Measurements from ENCODE around the gene REPS2.

The REPS2 gene

DNA sequence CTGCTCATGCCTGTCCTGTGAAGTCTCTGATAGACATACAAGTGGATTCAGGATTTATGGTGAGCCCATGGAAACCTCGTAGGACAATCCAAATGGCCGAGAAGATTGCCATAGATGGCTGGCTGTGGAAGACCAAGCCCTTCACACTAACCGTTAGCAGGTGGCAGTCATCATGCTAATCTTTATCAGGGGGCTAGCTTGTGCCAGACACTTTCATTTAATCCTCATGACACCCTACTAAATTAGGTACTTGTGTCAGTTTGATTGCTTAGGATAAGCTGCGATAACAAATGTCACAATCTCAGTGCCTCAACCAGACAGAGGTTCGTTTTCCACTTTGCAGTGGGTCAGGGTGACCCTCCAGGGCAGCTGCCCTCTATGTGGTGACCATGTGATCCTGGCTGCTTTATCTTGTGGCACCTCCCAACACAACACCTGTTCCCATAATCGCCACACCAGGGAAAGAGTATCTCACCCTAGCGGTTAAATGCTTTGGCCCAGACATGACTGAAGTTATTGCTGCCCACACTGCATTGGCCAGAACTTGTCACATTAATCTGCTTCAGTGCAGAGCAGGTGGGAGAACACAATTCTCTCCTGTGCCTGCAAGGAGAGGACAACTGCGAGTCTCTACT lies 60.8 kb downstream of the REPS2 start:
- DNase-seq, result no peak

GRCh38 chrX:17009856-17010625 lies 63.6 kb downstream of the REPS2 start:
- DNase-seq, result no peak

DNA sequence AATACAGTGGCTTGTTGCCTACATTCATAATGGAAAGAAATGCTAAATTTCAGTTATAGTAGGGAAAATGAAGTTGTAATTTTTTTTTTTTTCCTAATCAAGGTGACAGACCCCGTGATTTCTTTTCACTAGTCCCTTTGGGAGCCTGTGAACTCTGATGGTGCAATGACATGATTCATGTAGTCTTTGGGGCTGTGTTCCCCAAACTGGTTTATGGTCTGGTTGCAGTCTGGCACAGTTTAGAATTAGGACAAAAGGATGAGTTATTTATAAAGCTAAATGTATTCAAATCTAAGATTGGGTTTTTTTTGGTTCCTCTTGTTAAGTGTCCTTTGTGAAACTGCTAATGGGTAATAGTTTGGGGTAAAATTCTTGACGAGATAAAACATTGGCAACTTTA lies 66.0 kb downstream of the REPS2 start:
- no peak for DNase-seq

GRCh38 chrX:17014216-17014615 lies 67.8 kb downstream of the REPS2 start:
- DNase-seq, result no peak

DNA sequence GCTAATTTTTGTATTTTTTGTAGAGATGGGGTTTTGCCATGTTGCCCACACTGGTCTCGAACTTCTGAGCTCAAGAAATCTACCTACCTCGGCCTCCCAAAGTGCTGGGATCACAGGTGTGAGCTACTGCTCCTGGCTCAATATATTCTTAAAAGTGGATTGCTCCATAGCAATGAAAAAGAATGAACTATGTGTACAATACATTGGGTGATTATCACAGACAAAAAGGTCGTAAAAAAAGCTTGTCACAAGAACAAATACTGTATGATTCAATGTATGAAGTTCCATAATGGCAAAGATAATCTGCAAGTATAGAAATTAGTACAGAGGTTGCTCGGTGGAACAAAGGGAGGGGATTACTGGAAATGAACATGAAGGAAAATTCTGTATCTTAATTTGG lies 70.7 kb downstream of the REPS2 start:
- DNase-seq, result no peak

- DNase-seq, result no peak
Measured at GRCh38 chrX:17020356-17020755, 73.9 kb downstream of the REPS2 start.

DNA sequence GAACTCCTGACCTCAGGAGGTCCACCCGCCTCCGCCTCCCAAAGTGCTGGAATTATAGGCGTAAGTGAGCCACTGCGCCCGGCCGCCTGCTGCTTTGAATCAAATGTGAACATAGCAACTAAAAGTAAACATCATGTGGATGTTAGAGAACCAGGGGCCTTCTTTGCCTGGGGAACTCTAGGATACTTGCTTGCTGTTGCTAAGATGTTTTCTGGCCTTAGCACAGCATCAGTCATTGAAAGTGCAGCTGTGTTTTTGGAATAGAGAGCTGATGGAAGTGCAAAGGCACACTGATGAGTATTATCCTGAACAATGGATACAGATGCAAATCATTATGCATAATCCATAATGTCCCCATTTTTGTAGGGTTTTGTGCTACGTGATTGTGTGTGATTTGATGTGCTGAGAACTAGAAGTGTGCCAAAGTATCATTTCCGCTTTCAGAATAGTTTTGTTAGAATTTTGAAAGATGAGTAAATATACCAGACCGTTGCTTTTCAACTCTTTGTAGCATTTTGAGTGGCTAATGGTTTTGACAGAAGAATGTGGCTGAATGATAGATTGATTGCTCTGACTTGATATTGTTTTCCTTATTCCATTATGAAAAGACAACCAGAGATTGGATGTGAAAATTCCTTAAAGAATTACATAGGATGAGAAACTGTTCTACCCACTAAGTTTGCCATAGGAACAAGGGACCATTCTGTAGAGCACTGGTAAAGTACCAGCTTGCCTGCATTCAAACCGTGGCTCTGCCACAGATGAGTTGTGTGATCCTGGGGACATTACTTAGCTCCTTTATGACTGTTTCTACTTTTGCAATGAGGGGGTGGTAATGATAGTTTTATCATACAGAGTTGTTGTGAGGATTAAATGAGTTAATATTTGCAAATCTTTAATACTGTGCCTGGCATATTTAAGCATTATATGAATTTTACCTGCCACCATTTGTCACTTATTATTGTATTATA lies 74.7 kb downstream of the REPS2 start:
- no peak for DNase-seq

DNA sequence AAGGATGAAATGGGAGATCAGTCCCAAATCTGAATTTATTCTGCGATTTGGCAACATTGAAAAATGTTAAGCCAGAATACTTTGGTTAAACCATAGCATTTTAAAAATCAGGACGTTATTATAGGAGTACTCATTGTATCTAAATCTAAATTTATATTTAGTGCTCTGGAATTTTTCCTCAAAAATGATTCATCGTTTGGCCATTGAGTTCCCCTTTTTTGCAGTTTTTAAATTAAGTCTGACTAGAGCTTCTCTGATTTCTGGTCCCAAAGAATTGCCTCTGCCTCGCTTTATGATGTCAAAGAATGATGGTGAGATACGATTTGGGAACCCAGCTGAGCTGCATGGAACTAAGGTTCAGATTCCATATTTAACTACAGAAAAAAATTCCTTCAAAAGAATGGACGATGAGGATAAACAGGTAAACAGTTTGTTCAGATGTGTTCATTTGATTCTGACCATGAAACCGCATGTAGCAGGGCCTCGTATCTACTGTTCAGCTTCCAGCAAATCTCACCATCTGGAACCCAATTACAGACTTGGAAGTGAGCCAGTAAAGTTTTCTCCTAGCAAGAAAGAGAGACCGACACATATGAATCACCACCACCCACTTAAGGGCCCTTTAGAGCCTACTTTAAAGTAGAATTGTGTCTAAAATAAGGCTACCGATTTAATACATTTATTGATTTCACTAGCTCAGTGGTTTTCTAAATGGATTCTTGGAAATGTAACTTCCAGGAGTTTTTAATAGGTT lies 75.6 kb downstream of the REPS2 start:
- no peak for DNase-seq

DNA sequence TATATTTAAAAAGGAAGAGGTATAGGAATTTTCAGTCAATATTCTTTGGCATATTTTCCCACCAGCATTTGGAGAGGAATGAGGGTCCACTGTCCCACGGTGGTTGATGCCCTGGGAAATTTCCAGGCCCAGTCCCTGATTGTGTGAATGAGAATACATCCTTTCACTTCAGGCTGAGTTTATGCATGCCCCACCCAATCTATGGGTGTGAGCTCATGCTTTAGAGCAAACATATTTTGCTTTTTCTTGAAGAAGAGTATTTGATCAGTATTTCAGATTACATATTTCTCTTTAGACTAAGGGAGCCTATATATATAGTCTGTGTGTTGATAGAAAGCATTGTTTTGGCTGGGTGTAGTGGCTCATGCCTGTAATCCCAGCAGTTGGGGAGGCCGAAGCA lies 77.2 kb downstream of the REPS2 start:
- no peak for DNase-seq

GRCh38 chrX:17024886-17025285 lies 78.4 kb downstream of the REPS2 start:
- DNase-seq, result no peak

DNA sequence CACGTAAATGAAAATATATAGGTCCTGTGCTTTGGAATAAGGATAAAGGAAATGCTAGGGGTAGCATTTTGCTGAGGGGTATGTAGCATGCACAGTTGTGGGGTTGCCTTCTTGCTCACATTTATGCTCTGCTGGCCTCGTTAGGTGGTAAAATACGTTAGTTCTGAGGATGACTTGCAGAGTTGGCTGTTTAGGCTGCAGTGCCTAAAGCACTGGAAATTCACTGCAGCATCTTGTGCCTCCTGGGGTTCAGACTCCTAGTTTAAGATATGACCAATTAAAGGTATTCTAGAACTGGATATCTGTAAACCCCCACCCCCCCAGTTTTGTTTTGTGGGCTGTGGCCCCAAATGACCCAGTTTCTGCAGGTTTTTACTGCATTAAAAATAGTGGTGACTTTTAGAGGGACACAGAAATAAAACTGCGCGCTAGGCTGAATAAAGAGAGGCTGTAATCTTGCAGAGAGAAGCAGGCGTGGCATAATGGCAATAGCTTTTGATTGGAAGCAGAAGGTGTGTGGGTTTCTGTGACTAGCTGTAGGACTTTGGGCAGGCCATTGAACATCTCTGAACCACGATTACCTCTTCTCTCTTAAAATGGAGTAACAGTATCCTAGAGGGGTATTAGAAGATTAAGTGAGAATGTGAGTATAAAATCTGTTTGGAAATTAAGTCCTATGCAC lies 79.3 kb downstream of the REPS2 start:
- DNase-seq, result no peak

- DNase-seq, result no peak
Measured at GRCh38 chrX:17027931-17028330, 81.5 kb downstream of the REPS2 start.

- no peak for DNase-seq
Measured at GRCh38 chrX:17028356-17028755, 81.9 kb downstream of the REPS2 start.

DNA sequence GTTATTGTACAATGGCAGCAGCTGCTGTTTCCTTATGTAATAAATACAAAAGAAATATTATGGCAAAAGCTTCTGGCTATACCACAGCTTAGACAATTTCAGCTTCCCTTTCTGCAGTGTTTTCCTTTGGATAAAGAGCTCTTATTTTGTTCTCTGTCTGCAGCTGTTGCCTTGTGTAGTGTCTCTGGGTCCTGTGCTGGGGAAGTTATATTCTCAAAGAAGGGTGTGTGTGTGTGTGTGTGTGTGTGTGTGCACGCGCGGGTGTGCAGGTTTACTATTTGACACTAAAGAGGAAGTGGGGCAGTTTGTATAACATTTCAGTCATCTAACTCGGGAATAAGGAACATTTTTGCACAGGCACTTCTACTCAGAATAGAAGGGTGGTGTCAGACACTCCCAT lies 83.6 kb downstream of the REPS2 start:
- DNase-seq, result no peak

GRCh38 chrX:17030580-17031270 lies 84.3 kb downstream of the REPS2 start:
- no peak for DNase-seq

DNA sequence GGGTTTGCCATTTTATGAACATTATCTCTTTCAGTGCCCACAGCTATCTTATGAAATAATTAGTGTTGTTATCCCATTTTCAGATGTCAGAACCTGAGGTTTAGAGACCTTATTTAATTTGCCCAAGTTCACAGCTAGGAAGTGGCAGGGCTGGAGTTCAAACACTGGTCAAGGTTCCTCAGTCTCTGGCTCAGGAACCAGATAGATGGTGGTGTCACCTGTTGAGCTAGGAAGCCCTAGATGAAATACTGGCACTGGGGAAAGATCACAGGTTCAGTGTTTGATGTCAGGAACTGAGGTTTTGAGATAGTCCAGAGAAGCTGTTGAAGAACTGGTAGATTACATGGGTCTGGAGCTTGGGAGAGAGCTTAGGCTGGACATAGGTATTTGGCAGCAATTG lies 85.4 kb downstream of the REPS2 start:
- no peak for DNase-seq

- no peak for DNase-seq
Measured at GRCh38 chrX:17032351-17032750, 85.9 kb downstream of the REPS2 start.

DNA sequence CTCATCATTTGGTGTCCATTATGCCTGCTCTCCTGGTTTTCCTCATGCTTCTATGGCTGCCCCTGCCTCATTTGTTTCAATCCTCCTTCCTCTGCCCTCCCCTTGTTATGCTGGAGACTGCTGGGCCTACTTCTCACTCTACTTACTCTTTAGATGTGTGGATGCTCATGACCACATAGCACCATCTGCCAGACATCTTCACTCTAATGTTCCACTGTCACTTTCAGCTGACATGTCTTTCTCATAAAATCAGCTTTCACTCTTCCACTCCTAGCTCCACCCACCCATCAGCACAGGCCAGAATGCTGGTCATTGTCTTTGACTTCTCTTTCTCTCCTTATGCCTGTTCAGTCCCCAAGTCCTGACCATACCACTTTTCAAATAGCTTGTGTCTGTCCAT lies 86.8 kb downstream of the REPS2 start:
- no peak for DNase-seq

DNA sequence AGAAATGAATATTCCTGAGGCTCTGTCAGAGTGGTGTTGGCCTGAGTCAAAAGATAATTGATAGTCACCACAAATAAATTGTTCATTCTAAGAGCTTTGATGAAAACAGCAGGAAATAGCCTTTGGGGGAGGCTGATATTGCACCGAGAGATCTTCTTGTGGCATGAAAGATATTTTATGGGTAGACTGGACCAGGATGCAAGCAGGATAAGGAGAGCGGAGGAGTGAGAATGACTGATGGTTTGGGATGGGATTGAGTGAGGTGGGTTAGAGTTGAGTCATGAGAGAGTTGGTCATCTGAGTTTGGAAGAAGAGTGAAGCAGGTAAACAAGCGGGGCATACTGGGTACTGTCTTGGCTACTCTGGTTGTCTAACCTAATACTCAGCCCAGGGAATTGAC lies 88.7 kb downstream of the REPS2 start:
- no peak for DNase-seq

- DNase-seq, result no peak
Measured at GRCh38 chrX:17036171-17036961, 89.9 kb downstream of the REPS2 start.

DNA sequence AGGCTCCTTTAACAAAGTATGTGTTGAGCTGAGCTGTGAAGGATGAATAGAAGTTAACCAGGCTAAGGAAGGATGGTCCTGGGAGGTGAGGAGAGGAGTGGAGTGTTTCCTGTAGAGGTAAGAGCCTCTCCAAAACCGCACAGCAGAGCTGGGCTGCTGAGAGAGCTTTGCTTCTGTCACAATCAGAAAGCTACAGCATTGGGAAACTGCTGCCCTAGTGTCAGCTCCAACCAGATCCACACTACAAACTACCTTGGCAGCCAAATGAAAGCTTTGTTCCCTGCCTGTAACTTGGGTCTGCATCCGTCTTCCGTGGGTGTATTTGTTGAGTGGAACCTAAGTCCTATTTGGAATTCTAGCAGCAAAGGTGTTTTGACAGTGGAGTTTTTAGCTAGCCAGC lies 91.8 kb downstream of the REPS2 start:
- no peak for DNase-seq

Data from stimulated activated CD4-positive, alpha-beta T cell treated with anti-CD3 and anti-CD28 coated beads, Interleukin-4, amount 100 ng/mL, for 4 hours (primary cell).